ENCODE measurements around the gene FAM219B. TPM values are rescaled to one million over a fixed set of nuclear protein-coding genes. Genes with fewer than 3 reads are reported as not detected.
A peak's percentile ranks its signal among the peaks of the same experiment; 100 is the strongest.

FAM219B gene
- total and polyA plus RNA-seq, 2 donors (not counting 1 experiment from before 2014, with no cell fraction given) = 80.2 to 109 TPM

DNA sequence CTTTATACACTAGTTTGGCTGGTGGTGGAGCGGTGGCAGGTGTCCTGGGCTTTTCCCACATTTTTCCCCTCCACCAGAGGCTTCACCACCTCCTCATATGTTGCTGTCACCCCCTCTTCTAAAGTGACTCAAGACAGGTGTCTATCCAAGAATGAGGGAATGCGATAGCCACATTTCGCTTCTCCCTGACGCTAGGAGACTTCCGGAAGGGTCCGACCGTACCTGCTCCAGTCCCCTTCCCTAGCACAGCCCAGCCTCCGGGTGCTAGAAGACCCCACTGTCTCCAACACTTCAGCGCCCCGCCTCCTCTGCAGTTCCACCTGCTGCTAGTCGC is 34.0 kb downstream of the FAM219B start:
- ChIA-PET POLR2A (interaction anchor here (0.7 to 1.1 kb wide), 2 partner anchors 34 to 491 kb away, joined by 3 to 5 read pairs; partner anchors contain the start of gene FAM219B), CTCF (interaction anchor here (1.0 kb wide), 1 partner anchor 15 kb away, joined by 3 read pairs; no protein-coding TSS in a partner anchor)
- TF ChIP-seq EZH2 (IDR thresholded peaks at IDR 0.05; ENCODE audit: borderline replicate concordance, insufficient read depth, low read depth, low read length, poor library complexity, severe bottlenecking) = no peak
- TF ChIP-seq, protein P1, sequence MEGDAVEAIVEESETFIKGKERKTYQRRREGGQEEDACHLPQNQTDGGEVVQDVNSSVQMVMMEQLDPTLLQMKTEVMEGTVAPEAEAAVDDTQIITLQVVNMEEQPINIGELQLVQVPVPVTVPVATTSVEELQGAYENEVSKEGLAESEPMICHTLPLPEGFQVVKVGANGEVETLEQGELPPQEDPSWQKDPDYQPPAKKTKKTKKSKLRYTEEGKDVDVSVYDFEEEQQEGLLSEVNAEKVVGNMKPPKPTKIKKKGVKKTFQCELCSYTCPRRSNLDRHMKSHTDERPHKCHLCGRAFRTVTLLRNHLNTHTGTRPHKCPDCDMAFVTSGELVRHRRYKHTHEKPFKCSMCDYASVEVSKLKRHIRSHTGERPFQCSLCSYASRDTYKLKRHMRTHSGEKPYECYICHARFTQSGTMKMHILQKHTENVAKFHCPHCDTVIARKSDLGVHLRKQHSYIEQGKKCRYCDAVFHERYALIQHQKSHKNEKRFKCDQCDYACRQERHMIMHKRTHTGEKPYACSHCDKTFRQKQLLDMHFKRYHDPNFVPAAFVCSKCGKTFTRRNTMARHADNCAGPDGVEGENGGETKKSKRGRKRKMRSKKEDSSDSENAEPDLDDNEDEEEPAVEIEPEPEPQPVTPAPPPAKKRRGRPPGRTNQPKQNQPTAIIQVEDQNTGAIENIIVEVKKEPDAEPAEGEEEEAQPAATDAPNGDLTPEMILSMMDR (IDR thresholded peaks at IDR 0.05) = no peak
- Mint-ChIP-seq H3K4me3 (peak overlapping the region; percentile 95), H3K4me1 (peaks cover 48% of the 10 kb centered on the region), H3K27me3 (no peaks in the 10 kb centered on the region), H3K9me3 (ENCODE audit: insufficient read depth) (no peaks in the 10 kb centered on the region), H3K27ac (peak overlapping the region; percentile 98)
- Histone ChIP-seq H3K4me1 (ENCODE audit: control insufficient read depth in 2 of 2, insufficient read depth in 2 of 2, low read length in 2 of 2) (peaks cover 42 to 57% of the 10 kb centered on the region in 2 donors), H3K36me3 (replicated peaks in 1 of 2; ENCODE audit: control extremely low read depth in 1 of 2, control insufficient read depth in 1 of 2, extremely low read depth in 1 of 2, insufficient read depth in 2 of 2, low read length in 1 of 2) (peaks cover 0 to 12% of the 10 kb centered on the region in 2 experiments), H3K9me3 (ENCODE audit: control extremely low read depth in 1 of 3, control insufficient read depth in 2 of 3, insufficient read depth in 1 of 3, low read length in 2 of 3) (no peaks in the 10 kb centered on the region), H4K20me1 (ENCODE audit: control insufficient read depth, insufficient read depth, low read length, poor library complexity, severe bottlenecking) (peaks cover 44% of the 10 kb centered on the region), H2AFZ (ENCODE audit: insufficient read depth, low read depth, low read length, poor library complexity, severe bottlenecking) (peak overlapping the region; percentile 88), H3K27me3 (replicated peaks in 1 of 4; ENCODE audit: control extremely low read depth in 1 of 4, control insufficient read depth in 3 of 4, insufficient read depth in 4 of 4, low read length in 3 of 4) (no peaks in the 10 kb centered on the region), H3K27ac (ENCODE audit: low read length in 2 of 2) (peak overlapping the region; percentile 94 to 95), H3K4me2 (replicated peaks; ENCODE audit: low read depth, low read length, poor library complexity, severe bottlenecking) (peak overlapping the region; percentile 98), H3K9ac (ENCODE audit: low read length) (peak overlapping the region; percentile 88), H3K79me2 (ENCODE audit: control insufficient read depth, insufficient read depth, low read length) (peaks cover 55% of the 10 kb centered on the region), H3K4me3 (ENCODE audit: control extremely low read depth in 1 of 5, extremely low read depth in 1 of 5, insufficient read depth in 1 of 5, low read depth in 2 of 5, low read length in 4 of 5) (peak overlapping the region; percentile 64 to 91 (median 83))
- intact Hi-C loops (cut with micrococcal nuclease) = loop anchor here (1.0 to 2.0 kb wide), 7 partner anchors 14 to 330 kb away; partner anchors contain the start of genes COX5A, FAM219B, MPI and ULK3
- DNase-seq = no peak
- 2% methylated on average over 10 of the region's 11 CpGs for WGBS (ENCODE audit: insufficient coverage)
- no peak for ATAC-seq (ENCODE audit: low read depth)

DNA sequence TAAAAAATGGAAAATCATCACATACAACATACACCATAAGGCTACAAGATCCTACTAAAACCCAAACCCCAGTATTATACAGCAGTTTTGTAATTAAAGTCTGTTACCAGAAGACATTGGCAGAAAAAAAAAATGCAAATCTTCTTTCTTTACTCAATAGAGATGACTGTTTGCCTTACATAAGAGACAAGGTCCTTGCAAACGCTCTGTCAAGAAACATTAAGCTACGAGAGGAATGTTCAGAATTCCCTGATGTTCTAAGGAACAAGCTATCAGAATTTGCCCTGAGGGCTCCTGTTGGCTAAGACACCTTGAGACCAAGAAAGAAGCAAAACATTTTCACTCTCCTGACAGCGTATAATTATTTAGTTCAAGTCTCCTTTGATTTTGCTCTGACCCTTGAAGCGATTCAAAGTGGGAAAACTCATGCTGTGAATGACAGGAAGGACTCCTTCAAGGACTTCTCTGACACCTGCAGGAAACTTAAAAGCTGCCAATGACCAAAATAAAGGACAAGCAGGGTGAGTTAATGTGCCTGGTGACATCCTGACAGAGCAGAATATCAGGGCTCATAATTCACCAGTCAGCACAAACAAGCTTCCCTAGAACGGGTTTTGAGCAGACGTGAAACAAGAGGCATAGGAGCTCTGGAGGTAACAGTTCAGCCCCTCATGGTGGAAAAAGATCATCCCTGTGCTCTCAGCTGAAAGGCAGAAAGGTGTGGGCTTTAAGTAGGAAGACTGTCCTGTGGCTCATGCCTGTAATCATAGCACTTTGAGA is 36.0 kb downstream of the FAM219B start:
- Histone ChIP-seq H3K79me2 (ENCODE audit: control insufficient read depth, insufficient read depth, low read length) (peaks cover 75% of the 10 kb centered on the region), H3K4me2 (replicated peaks; ENCODE audit: low read depth, low read length, poor library complexity, severe bottlenecking) (peak overlapping the region; percentile 55), H3K27ac (ENCODE audit: low read length in 2 of 2) (peak overlapping the region; percentile 6 to 68), H2AFZ (ENCODE audit: insufficient read depth, low read depth, low read length, poor library complexity, severe bottlenecking) (no peak overlapping the region), H3K4me3 (ENCODE audit: control extremely low read depth in 1 of 5, extremely low read depth in 1 of 5, insufficient read depth in 1 of 5, low read depth in 2 of 5, low read length in 4 of 5) (peak overlapping the region in 1 of 5 experiments; percentile 14), H4K20me1 (ENCODE audit: control insufficient read depth, insufficient read depth, low read length, poor library complexity, severe bottlenecking) (peaks cover 64% of the 10 kb centered on the region), H3K9ac (ENCODE audit: low read length) (peak overlapping the region; percentile 26), H3K27me3 (replicated peaks in 1 of 4; ENCODE audit: control extremely low read depth in 1 of 4, control insufficient read depth in 3 of 4, insufficient read depth in 4 of 4, low read length in 3 of 4) (no peaks in the 10 kb centered on the region), H3K4me1 (ENCODE audit: control insufficient read depth in 2 of 2, insufficient read depth in 2 of 2, low read length in 2 of 2) (peaks cover 50 to 65% of the 10 kb centered on the region in 2 donors), H3K9me3 (ENCODE audit: control extremely low read depth in 1 of 3, control insufficient read depth in 2 of 3, insufficient read depth in 1 of 3, low read length in 2 of 3) (no peaks in the 10 kb centered on the region), H3K36me3 (replicated peaks in 1 of 2; ENCODE audit: control extremely low read depth in 1 of 2, control insufficient read depth in 1 of 2, extremely low read depth in 1 of 2, insufficient read depth in 2 of 2, low read length in 1 of 2) (peaks cover 0 to 18% of the 10 kb centered on the region in 2 experiments)
- DNase-seq (no peak), ATAC-seq (ENCODE audit: low read depth) (no peak)
- CTCF ChIA-PET = interaction anchor here (0.7 to 7.3 kb wide), 10 partner anchors 12 to 102 kb away, joined by 3 to 40 read pairs (median 4); partner anchors contain the start of gene ULK3
- no peaks in the 10 kb centered on the region for H3K27me3 Mint-ChIP-seq
- H3K9me3 Mint-ChIP-seq (ENCODE audit: insufficient read depth) = no peaks in the 10 kb centered on the region
- H3K4me3 Mint-ChIP-seq = peak overlapping the region; percentile 75
- no peak for TF ChIP-seq EZH2 (IDR thresholded peaks at IDR 0.05; ENCODE audit: borderline replicate concordance, insufficient read depth, low read depth, low read length, poor library complexity, severe bottlenecking)
- TF ChIP-seq, protein P1 (IDR thresholded peaks at IDR 0.05) = no peak
- POLR2A ChIA-PET = interaction anchor here (0.6 to 1.2 kb wide), 4 partner anchors 11 to 93 kb away, joined by 3 to 5 read pairs (median 4); partner anchors contain the start of gene ULK3
- H3K27ac Mint-ChIP-seq = peak overlapping the region; percentile 70
- 15% methylated on average over 3 of the region's 6 CpGs for WGBS (ENCODE audit: insufficient coverage)
- intact Hi-C loops (cut with micrococcal nuclease) = no loop called here
- H3K4me1 Mint-ChIP-seq = peaks cover 67% of the 10 kb centered on the region

All from B cell (primary cell).